CD4-positive, alpha-beta T cell (primary cell): ENCODE measurements around the gene TAAR2. TPM values are rescaled to one million over a fixed set of nuclear protein-coding genes. Genes with fewer than 3 reads are reported as not detected.
"Not testable (repeated sequence)": the region's sequence is repeated elsewhere in the genome, so short reads cannot be mapped to it uniquely, and the experiment has no call there.

Source experiments
- ATAC-seq: fragments of 200-7000 bp; cut with Tn5 transposase; one replicate; pipeline ENCODE4 v1.10.0; 2022; ENCODE audit warnings: mild to moderate bottlenecking; ENCODE audit not compliant: poor library complexity
- CTCF ChIA-PET: fragments of 350-600 bp; sonication (Branson Sonifier 250); formaldehyde crosslinking; loops from one replicate; lab custom pipeline; 2021; ENCODE audit warnings: antibody characterized with exemption, inconsistent platforms; lab: Charles Lee
- POLR2A ChIA-PET: fragments of 350-600 bp; sonication (Branson Sonifier 250); formaldehyde crosslinking; loops from one replicate; lab custom pipeline; 2021; ENCODE audit warnings: antibody characterized with exemption, inconsistent platforms; lab: Charles Lee
- DNase-seq, 14 experiments: peaks; one replicate each; pipeline ENCODE4 v3.0.0-alpha.2; 2013 to 2020; ENCODE audit warnings: mixed read lengths in 2 of 14
- H3K27ac ChIP-seq, 2 donors: one replicate each; pipeline versions ENCODE4 v1.5.1 to v1.7.0; 2013; ENCODE audit warnings: low read length in 2 of 2, low read depth in 1 of 2, mild to moderate bottlenecking in 1 of 2
- H3K27me3 ChIP-seq, 2 experiments: 1 replicate in 1 of 2; 2 replicates in 1 of 2; pipeline versions ENCODE4 v1.6.1 to v1.7.0; 2013; ENCODE audit warnings: low read length in 2 of 2, control low read depth in 1 of 2, mild to moderate bottlenecking in 1 of 2, moderate library complexity in 1 of 2; ENCODE audit not compliant: insufficient read depth in 2 of 2, control insufficient read depth in 1 of 2
- H3K36me3 ChIP-seq: one replicate; pipeline ENCODE4 v1.6.1; 2013; ENCODE audit warnings: low read length, control low read depth; ENCODE audit not compliant: insufficient read depth
- H3K4me1 ChIP-seq: one replicate; pipeline ENCODE4 v1.6.1; 2013; ENCODE audit warnings: low read length, control low read depth; ENCODE audit not compliant: insufficient read depth
- H3K4me3 ChIP-seq: one replicate; pipeline ENCODE4 v1.5.1; 2013; ENCODE audit warnings: mild to moderate bottlenecking, low read length, moderate library complexity
- H3K9me3 ChIP-seq, 2 experiments: 1 replicate in 1 of 2; 2 replicates in 1 of 2; pipeline versions ENCODE4 v1.6.1 to v1.7.0; 2013; ENCODE audit warnings: low read length in 2 of 2, mild to moderate bottlenecking in 2 of 2, control low read depth in 1 of 2, moderate library complexity in 1 of 2; ENCODE audit not compliant: control insufficient read depth in 1 of 2, insufficient read depth in 1 of 2
- H3K27ac Mint-ChIP-seq: one replicate; pipeline ENCODE4 v1.8.0; 2020; ENCODE audit warnings: mixed read lengths
- H3K27me3 Mint-ChIP-seq: one replicate; pipeline ENCODE4 v1.8.0; 2021; ENCODE audit warnings: mixed read lengths
- H3K36me3 Mint-ChIP-seq: one replicate; pipeline ENCODE4 v1.8.0; 2021; ENCODE audit warnings: low read depth, mixed read lengths
- H3K4me1 Mint-ChIP-seq: one replicate; pipeline ENCODE4 v1.8.0; 2021; ENCODE audit warnings: low read depth, mixed read lengths
- H3K4me3 Mint-ChIP-seq: one replicate; pipeline ENCODE4 v1.8.0; 2020; ENCODE audit warnings: mild to moderate bottlenecking, mixed read lengths
- H3K9me3 Mint-ChIP-seq: one replicate; pipeline ENCODE4 v1.8.0; 2020; ENCODE audit warnings: mixed read lengths
- CTCF ChIP-seq: fragments of 200-600 bp; IDR thresholded peaks from one replicate; pipeline ENCODE4 v1.8.0; 2022; ENCODE audit warnings: antibody characterized with exemption, mild to moderate bottlenecking
- intact Hi-C, 2 experiments: fragments of 100-400 bp; cut with DNase I in 1 of 2; cut with micrococcal nuclease in 1 of 2; formaldehyde crosslinking; loops; one replicate each; pipeline versions ENCODE4 v1.15.1 to v1.9.0; 2023 to 2025; cut with DNase I, micrococcal nuclease
- total RNA-seq, 174 experiments: library from RNA in 2 of 174; stranded (reverse) in 2 of 174; gene quantifications; one replicate each; pipeline ENCODE4 v1.2.3 and lab custom pipeline; 2021 to 2026

TAAR2 gene
- total RNA-seq, 2 experiments from 2014 or later, result not detected

GRCh38 chr6:132648356-132648755 lies 24.3 kb upstream of the TAAR2 start:
- Histone ChIP-seq H3K27ac (no peak overlapping the region), H3K27me3 (no peaks in the 10 kb centered on the region), H3K36me3 (no peaks in the 10 kb centered on the region), H3K4me1 (no peaks in the 10 kb centered on the region), H3K4me3 (no peak overlapping the region), H3K9me3 (no peaks in the 10 kb centered on the region)
- intact Hi-C loops, result no loop called here
- ChIA-PET POLR2A (no interaction called here), CTCF (no interaction called here)
- ATAC-seq, result no peak
- DNase-seq, result peak in 3 of 14 experiments; percentile 23 to 61 (median 45)
- Mint-ChIP-seq H3K36me3 (no peaks in the 10 kb centered on the region), H3K4me3 (no peak overlapping the region), H3K27me3 (no peaks in the 10 kb centered on the region), H3K4me1 (peaks cover 6% of the 10 kb centered on the region), H3K27ac (no peak overlapping the region), H3K9me3 (no peaks in the 10 kb centered on the region)
- TF ChIP-seq CTCF, result no peak

DNA sequence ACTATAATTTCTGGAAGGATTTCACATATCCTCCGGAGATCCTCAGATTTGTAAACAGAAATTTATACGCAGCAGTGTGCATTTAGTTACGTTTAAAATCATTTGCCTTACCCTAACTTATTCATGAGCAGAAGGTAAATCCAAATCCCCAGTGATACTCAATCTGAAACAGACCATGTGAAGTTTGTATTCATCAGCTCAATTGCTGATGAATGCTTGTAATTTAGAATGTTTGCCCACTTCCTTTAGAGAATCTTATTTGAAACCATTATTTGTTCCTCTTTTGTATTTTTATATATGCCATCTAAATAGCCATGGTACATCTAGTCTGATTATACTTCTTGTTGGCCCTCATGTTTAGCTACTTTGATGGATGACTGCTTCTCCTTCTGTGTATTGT lies 19.5 kb upstream of the TAAR2 start:
- H3K36me3 Mint-ChIP-seq, result no peaks in the 10 kb centered on the region
- peaks cover 6% of the 10 kb centered on the region for H3K4me1 Mint-ChIP-seq
- no peaks in the 10 kb centered on the region for H3K9me3 Mint-ChIP-seq
- H3K27ac Mint-ChIP-seq, result no peak overlapping the region
- Histone ChIP-seq H3K27ac (no peak overlapping the region), H3K4me1 (no peaks in the 10 kb centered on the region), H3K27me3 (no peaks in the 10 kb centered on the region), H3K4me3 (no peak overlapping the region), H3K36me3 (no peaks in the 10 kb centered on the region), H3K9me3 (no peaks in the 10 kb centered on the region)
- H3K27me3 Mint-ChIP-seq, result peaks cover 20% of the 10 kb centered on the region
- ChIA-PET CTCF (interaction anchor here (1.1 kb wide), 1 partner anchor 10 kb away, joined by 4 read pairs; no protein-coding TSS in a partner anchor), POLR2A (no interaction called here)
- DNase-seq (no peak), ATAC-seq (no peak)
- intact Hi-C loops, result no loop called here
- no peak overlapping the region for H3K4me3 Mint-ChIP-seq
- no peak for TF ChIP-seq CTCF

GRCh38 chr6:132637135-132637534 lies 13.1 kb upstream of the TAAR2 start:
- H3K4me1 ChIP-seq, H3K9me3 Mint-ChIP-seq, DNase-seq, CTCF ChIA-PET, H3K27ac Mint-ChIP-seq, POLR2A ChIA-PET, H3K4me3 ChIP-seq, H3K36me3 Mint-ChIP-seq, intact Hi-C loops, H3K4me3 Mint-ChIP-seq, H3K36me3 ChIP-seq, ATAC-seq, H3K9me3 ChIP-seq, H3K4me1 Mint-ChIP-seq, H3K27ac ChIP-seq: not testable (repeated sequence)
- H3K27me3 ChIP-seq, result peaks cover 4 to 11% of the 10 kb centered on the region in 2 experiments
- H3K27me3 Mint-ChIP-seq, result peaks cover 50% of the 10 kb centered on the region

DNA sequence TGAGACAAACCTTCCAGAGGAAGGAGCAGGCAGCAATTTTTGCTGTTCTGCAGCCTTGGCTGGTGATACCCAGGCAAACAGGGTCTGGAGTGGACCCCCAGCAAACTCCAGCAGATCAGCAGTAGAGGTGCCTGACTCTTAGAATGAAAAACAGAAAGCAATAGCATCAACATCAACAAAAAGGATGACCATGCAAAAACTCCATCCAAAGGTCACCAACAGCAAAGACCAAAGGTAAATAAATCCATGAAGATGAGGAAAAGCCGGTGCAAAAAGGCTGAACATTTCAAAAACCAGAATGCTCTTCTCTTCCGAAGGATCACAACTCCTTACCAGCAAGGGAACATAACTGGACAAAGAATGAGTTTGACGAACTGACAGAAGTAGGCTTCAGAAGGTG lies 11.8 kb upstream of the TAAR2 start:
- DNase-seq, H3K27ac ChIP-seq, POLR2A ChIA-PET, H3K4me3 Mint-ChIP-seq, H3K27ac Mint-ChIP-seq, ATAC-seq, CTCF ChIA-PET, H3K36me3 Mint-ChIP-seq, H3K9me3 ChIP-seq, H3K4me1 ChIP-seq, H3K4me3 ChIP-seq, intact Hi-C loops, H3K4me1 Mint-ChIP-seq, H3K9me3 Mint-ChIP-seq, H3K36me3 ChIP-seq: not testable (repeated sequence)
- H3K27me3 ChIP-seq, result peaks cover 5 to 11% of the 10 kb centered on the region in 2 experiments
- H3K27me3 Mint-ChIP-seq, result peaks cover 50% of the 10 kb centered on the region

GRCh38 chr6:132635288-132635687 lies 11.2 kb upstream of the TAAR2 start:
- peaks cover 9 to 11% of the 10 kb centered on the region in 2 experiments for H3K27me3 ChIP-seq
- H3K36me3 Mint-ChIP-seq, POLR2A ChIA-PET, DNase-seq, H3K36me3 ChIP-seq, H3K4me1 Mint-ChIP-seq, ATAC-seq, H3K9me3 ChIP-seq, H3K27ac ChIP-seq, H3K4me3 Mint-ChIP-seq, H3K4me1 ChIP-seq, CTCF ChIA-PET, H3K9me3 Mint-ChIP-seq, intact Hi-C loops, H3K4me3 ChIP-seq, H3K27ac Mint-ChIP-seq: not testable (repeated sequence)
- H3K27me3 Mint-ChIP-seq, result peaks cover 55% of the 10 kb centered on the region
